Neural cell (in vitro differentiated cells): ENCODE measurements around the gene TMEM259. TPM values are rescaled to one million over a fixed set of nuclear protein-coding genes. Genes with fewer than 3 reads are reported as not detected.

Experiments used
- H2AFZ ChIP-seq: fragments of 200-600, 300-800 bp; sonication (generic), shearing (Covaris generic); 2 replicates; pipeline ENCODE4 v1.6.0; 2014; ENCODE audit warnings: low read depth, mild to moderate bottlenecking, antibody characterized with exemption, low read length, moderate library complexity
- H3F3A ChIP-seq: fragments of 200-600 bp; shearing (Covaris generic); 2 replicates; pipeline ENCODE4 v1.6.1; 2016; ENCODE audit warnings: mild to moderate bottlenecking, moderate library complexity, mixed read lengths, antibody characterized with exemption, low read length; ENCODE audit not compliant: insufficient read depth, poor library complexity, severe bottlenecking
- H3K27ac ChIP-seq: fragments of 200-600, 300-800 bp; sonication (generic), shearing (Covaris generic); 2 replicates; pipeline ENCODE4 v1.5.1; 2014; ENCODE audit warnings: mild to moderate bottlenecking, low read length, moderate library complexity
- H3K27me3 ChIP-seq: fragments of 300-800, 200-600 bp; sonication (generic), shearing (Covaris generic); 2 replicates; pipeline ENCODE4 v1.6.0; 2014; ENCODE audit warnings: mild to moderate bottlenecking, low read depth, low read length, moderate library complexity; ENCODE audit not compliant: insufficient read depth
- H3K36me3 ChIP-seq: fragments of 300-800, 200-600 bp; sonication (generic), shearing (Covaris generic); 2 replicates; pipeline ENCODE4 v1.5.1; 2014; ENCODE audit warnings: mild to moderate bottlenecking, antibody characterized with exemption, low read length, moderate library complexity; ENCODE audit not compliant: insufficient read depth
- H3K4me2 ChIP-seq: fragments of 300-800, 200-600 bp; sonication (generic), shearing (Covaris generic); 2 replicates; pipeline ENCODE4 v1.6.0; 2014; ENCODE audit warnings: mild to moderate bottlenecking, low read length
- H3K4me3 ChIP-seq: fragments of 300-800, 200-600 bp; sonication (generic), shearing (Covaris generic); 2 replicates; pipeline ENCODE4 v1.5.1; 2014; ENCODE audit warnings: mild to moderate bottlenecking, low read length, moderate library complexity
- H3K79me2 ChIP-seq: fragments of 200-600 bp; shearing (Covaris generic); replicated peaks from 2 replicates; pipeline ENCODE4 v1.6.0; 2014; ENCODE audit warnings: mild to moderate bottlenecking, low read length, moderate library complexity; ENCODE audit not compliant: insufficient read depth
- H3K9ac ChIP-seq: fragments of 300-800, 200-600 bp; sonication (generic), shearing (Covaris generic); 2 replicates; pipeline ENCODE4 v1.6.1; 2016; ENCODE audit warnings: mild to moderate bottlenecking, low read length, mixed read lengths
- H3K9me2 ChIP-seq: fragments of 200-600 bp; shearing (Covaris generic); 2 replicates; pipeline ENCODE4 v1.6.1; 2016; ENCODE audit warnings: mild to moderate bottlenecking, low read length, mixed read lengths; ENCODE audit not compliant: insufficient read depth
- H3K9me3 ChIP-seq: fragments of 200-600, 300-800 bp; sonication (generic), shearing (Covaris generic); 2 replicates; pipeline ENCODE4 v1.6.1; 2016; ENCODE audit warnings: mild to moderate bottlenecking, mixed run types, low read length, moderate library complexity, mixed read lengths
- H4K20me1 ChIP-seq: fragments of 200-600 bp; shearing (Covaris generic); 2 replicates; pipeline ENCODE4 v1.6.1; 2016; ENCODE audit warnings: mild to moderate bottlenecking, mixed run types; ENCODE audit not compliant: insufficient read depth
- CTCF ChIP-seq: fragments of 450-650 bp; IDR thresholded peaks from 2 replicates; pipeline ENCODE4 v1.5.1; 2014; ENCODE audit warnings: antibody characterized with exemption, mild to moderate bottlenecking, moderate library complexity; ENCODE audit not compliant: poor library complexity, severe bottlenecking
- EP300 ChIP-seq: fragments of 450-650 bp; conservative IDR thresholded peaks from 2 replicates; pipeline ENCODE4 v1.6.1; 2014; ENCODE audit warnings: antibody characterized with exemption, mild to moderate bottlenecking, moderate library complexity; ENCODE audit not compliant: poor library complexity, severe bottlenecking
- EZH2 ChIP-seq: fragments of 200-600, 300-800 bp; shearing (Covaris generic), sonication (generic); IDR thresholded peaks from 2 replicates; pipeline ENCODE4 v1.6.1; 2014; ENCODE audit warnings: antibody characterized with exemption, low read length, borderline replicate concordance, mild to moderate bottlenecking; ENCODE audit not compliant: insufficient read depth, poor library complexity, severe bottlenecking
- MXI1 ChIP-seq: fragments of 450-650 bp; conservative IDR thresholded peaks from 2 replicates; pipeline ENCODE4 v1.6.1; 2014; ENCODE audit warnings: antibody characterized with exemption, mild to moderate bottlenecking; ENCODE audit not compliant: poor library complexity, severe bottlenecking
- POLR2AphosphoS5 ChIP-seq: IDR thresholded peaks from 2 replicates; pipeline ENCODE4 v1.6.1; 2012
- RAD21 ChIP-seq: fragments of 450-650 bp; conservative IDR thresholded peaks from 2 replicates; pipeline ENCODE4 v1.6.1; 2014; ENCODE audit warnings: antibody characterized with exemption, mild to moderate bottlenecking, moderate library complexity
- SMC3 ChIP-seq: fragments of 450-650 bp; conservative IDR thresholded peaks from 2 replicates; pipeline ENCODE4 v1.6.1; 2014; ENCODE audit warnings: antibody characterized with exemption, mild to moderate bottlenecking, moderate library complexity; ENCODE audit not compliant: poor library complexity
- TAF1 ChIP-seq: IDR thresholded peaks from 2 replicates; pipeline ENCODE4 v1.6.1; 2012; ENCODE audit warnings: low read depth
- polyA plus RNA-seq: library from polyadenylated mRNA; depleted of rRNA; stranded (reverse); fragments of >200 nt; gene quantifications from 2 replicates; pipeline ENCODE4 v1.2.3, GENCODE V29; 2014
- TF ChIP-seq, protein P1 (sequence below): IDR thresholded peaks from 2 replicates; pipeline ENCODE4 v1.6.1; 2012; ENCODE audit warnings: borderline replicate concordance

Gene TMEM259
- polyA plus RNA-seq, 1 donor from 2014 or later, result 176 TPM

DNA sequence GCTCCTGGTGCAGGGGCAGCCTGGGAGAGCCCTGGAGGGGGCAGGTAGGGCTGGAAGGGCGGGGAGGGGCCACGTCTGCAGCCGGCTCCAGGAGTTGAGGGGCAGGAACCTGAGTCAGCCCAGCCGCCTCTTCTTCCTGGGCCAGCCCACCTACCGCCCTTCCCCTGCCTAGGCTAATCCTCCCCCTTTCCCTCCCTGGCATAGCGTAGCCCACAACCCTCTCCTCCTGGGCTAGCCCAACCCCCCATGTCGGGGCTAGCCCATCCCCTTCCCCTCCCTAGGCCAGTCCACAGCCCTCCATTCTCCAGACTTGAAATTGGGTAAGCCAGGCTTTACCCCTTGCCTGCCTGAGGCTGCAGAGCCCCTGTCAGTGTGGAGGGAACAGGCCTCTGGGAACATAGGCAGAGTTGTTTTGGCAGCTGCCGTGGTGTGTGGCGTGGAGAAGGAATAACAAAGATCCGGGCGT, 57.4 kb downstream of the TMEM259 start:
- Histone ChIP-seq H3K9me2 (no peaks in the 10 kb centered on the region), H4K20me1 (no peaks in the 10 kb centered on the region), H3F3A (no peaks in the 10 kb centered on the region), H3K27ac (no peak overlapping the region), H3K4me2 (no peak overlapping the region), H3K9ac (no peak overlapping the region), H3K4me3 (no peak overlapping the region), H3K27me3 (no peaks in the 10 kb centered on the region), H3K79me2 (no peaks in the 10 kb centered on the region), H2AFZ (no peak overlapping the region), H3K36me3 (peaks cover 27% of the 10 kb centered on the region), H3K9me3 (no peaks in the 10 kb centered on the region)
- no peak for TF ChIP-seq EZH2
- TF ChIP-seq CTCF, result no peak
- TF ChIP-seq EP300, result no peak
- TF ChIP-seq RAD21, result no peak
- no peak for TF ChIP-seq TAF1
- no peak for TF ChIP-seq SMC3
- TF ChIP-seq MXI1, result no peak
- TF ChIP-seq POLR2AphosphoS5, result no peak
- TF ChIP-seq, protein P1, sequence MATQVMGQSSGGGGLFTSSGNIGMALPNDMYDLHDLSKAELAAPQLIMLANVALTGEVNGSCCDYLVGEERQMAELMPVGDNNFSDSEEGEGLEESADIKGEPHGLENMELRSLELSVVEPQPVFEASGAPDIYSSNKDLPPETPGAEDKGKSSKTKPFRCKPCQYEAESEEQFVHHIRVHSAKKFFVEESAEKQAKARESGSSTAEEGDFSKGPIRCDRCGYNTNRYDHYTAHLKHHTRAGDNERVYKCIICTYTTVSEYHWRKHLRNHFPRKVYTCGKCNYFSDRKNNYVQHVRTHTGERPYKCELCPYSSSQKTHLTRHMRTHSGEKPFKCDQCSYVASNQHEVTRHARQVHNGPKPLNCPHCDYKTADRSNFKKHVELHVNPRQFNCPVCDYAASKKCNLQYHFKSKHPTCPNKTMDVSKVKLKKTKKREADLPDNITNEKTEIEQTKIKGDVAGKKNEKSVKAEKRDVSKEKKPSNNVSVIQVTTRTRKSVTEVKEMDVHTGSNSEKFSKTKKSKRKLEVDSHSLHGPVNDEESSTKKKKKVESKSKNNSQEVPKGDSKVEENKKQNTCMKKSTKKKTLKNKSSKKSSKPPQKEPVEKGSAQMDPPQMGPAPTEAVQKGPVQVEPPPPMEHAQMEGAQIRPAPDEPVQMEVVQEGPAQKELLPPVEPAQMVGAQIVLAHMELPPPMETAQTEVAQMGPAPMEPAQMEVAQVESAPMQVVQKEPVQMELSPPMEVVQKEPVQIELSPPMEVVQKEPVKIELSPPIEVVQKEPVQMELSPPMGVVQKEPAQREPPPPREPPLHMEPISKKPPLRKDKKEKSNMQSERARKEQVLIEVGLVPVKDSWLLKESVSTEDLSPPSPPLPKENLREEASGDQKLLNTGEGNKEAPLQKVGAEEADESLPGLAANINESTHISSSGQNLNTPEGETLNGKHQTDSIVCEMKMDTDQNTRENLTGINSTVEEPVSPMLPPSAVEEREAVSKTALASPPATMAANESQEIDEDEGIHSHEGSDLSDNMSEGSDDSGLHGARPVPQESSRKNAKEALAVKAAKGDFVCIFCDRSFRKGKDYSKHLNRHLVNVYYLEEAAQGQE, result no peak

GRCh38 chr19:962683-963400, 58.1 kb downstream of the TMEM259 start:
- TF ChIP-seq TAF1, result no peak
- TF ChIP-seq CTCF, result no peak
- no peak for TF ChIP-seq RAD21
- Histone ChIP-seq H3K27me3 (no peaks in the 10 kb centered on the region), H3K9ac (no peak overlapping the region), H3K36me3 (peaks cover 24% of the 10 kb centered on the region), H3K4me3 (no peak overlapping the region), H3K4me2 (no peak overlapping the region), H4K20me1 (no peaks in the 10 kb centered on the region), H2AFZ (no peak overlapping the region), H3K9me3 (no peaks in the 10 kb centered on the region), H3F3A (no peaks in the 10 kb centered on the region), H3K9me2 (no peaks in the 10 kb centered on the region), H3K27ac (no peak overlapping the region), H3K79me2 (no peaks in the 10 kb centered on the region)
